Measurements from ENCODE around the gene NLRP13.

Gene NLRP13

GRCh38 chr19:55913643-55914268 lies 18.4 kb downstream of the NLRP13 start:
- Histone ChIP-seq H3K36me3 (ENCODE audit: control insufficient read depth in 1 of 2, insufficient read depth in 2 of 2, low read length in 2 of 2) (no peaks in the 10 kb centered on the region), H4K91ac (ENCODE audit: low read depth, low read length) (no peak overlapping the region), H3K4me2 (ENCODE audit: low read length) (no peak overlapping the region), H3K79me1 (ENCODE audit: low read length) (no peaks in the 10 kb centered on the region), H3K4ac (ENCODE audit: low read depth, low read length) (no peak overlapping the region), H3K14ac (ENCODE audit: low read length) (no peak overlapping the region), H2AFZ (ENCODE audit: insufficient read depth, low read length, poor library complexity) (no peak overlapping the region), H2BK5ac (ENCODE audit: low read depth, low read length, poor library complexity) (no peak overlapping the region), H3K9me3 (ENCODE audit: insufficient read depth, low read depth, low read length) (peaks cover 16% of the 10 kb centered on the region), H2BK12ac (ENCODE audit: low read length) (no peak overlapping the region), H3K23ac (ENCODE audit: low read length) (no peak overlapping the region), H2BK120ac (ENCODE audit: insufficient read depth, low read length, poor library complexity) (no peak overlapping the region), H3K18ac (ENCODE audit: low read length) (no peak overlapping the region), H3K9ac (ENCODE audit: low read length) (no peak overlapping the region), H4K8ac (ENCODE audit: low read depth, low read length) (no peak overlapping the region), H4K12ac (ENCODE audit: low read depth, low read length) (no peak overlapping the region), H3K4me1 (ENCODE audit: control insufficient read depth in 1 of 2, insufficient read depth in 2 of 2, low read length in 2 of 2) (no peaks in the 10 kb centered on the region), H3K4me3 (ENCODE audit: low read depth, low read length) (no peak overlapping the region), H3K79me2 (ENCODE audit: control insufficient read depth, insufficient read depth, low read length, poor library complexity) (no peaks in the 10 kb centered on the region), H3K27ac (ENCODE audit: low read depth, low read length) (no peak overlapping the region), H2AK5ac (ENCODE audit: low read length) (no peak overlapping the region), H3K27me3 (ENCODE audit: insufficient read depth, low read length) (no peaks in the 10 kb centered on the region)
- WGBS (ENCODE audit: extremely low coverage, insufficient coverage, insufficient read length) = no CpG with 5 or more reads among the region's 9 CpGs
- no peak for DNase-seq

GRCh38 chr19:55912916-55913315 lies 19.2 kb downstream of the NLRP13 start:
- H3K4me1 ChIP-seq (ENCODE audit: control insufficient read depth in 1 of 2, insufficient read depth in 2 of 2, low read length in 2 of 2) = no peaks in the 10 kb centered on the region
- H4K12ac ChIP-seq (ENCODE audit: low read depth, low read length) = no peak overlapping the region
- no peak overlapping the region for H3K18ac ChIP-seq (ENCODE audit: low read length)
- H2BK120ac ChIP-seq (ENCODE audit: insufficient read depth, low read length, poor library complexity) = no peak overlapping the region
- no CpG with 5 or more reads among the region's 7 CpGs for WGBS (ENCODE audit: extremely low coverage, insufficient coverage, insufficient read length)
- no peak overlapping the region for H2BK12ac ChIP-seq (ENCODE audit: low read length)
- no peaks in the 10 kb centered on the region for H3K79me2 ChIP-seq (ENCODE audit: control insufficient read depth, insufficient read depth, low read length, poor library complexity)
- H3K27me3 ChIP-seq (ENCODE audit: insufficient read depth, low read length) = no peaks in the 10 kb centered on the region
- no peak overlapping the region for H2AFZ ChIP-seq (ENCODE audit: insufficient read depth, low read length, poor library complexity)
- no peak overlapping the region for H3K23ac ChIP-seq (ENCODE audit: low read length)
- H3K9ac ChIP-seq (ENCODE audit: low read length) = no peak overlapping the region
- peaks cover 16% of the 10 kb centered on the region for H3K9me3 ChIP-seq (ENCODE audit: insufficient read depth, low read depth, low read length)
- H3K4me2 ChIP-seq (ENCODE audit: low read length) = no peak overlapping the region
- no peak overlapping the region for H2BK5ac ChIP-seq (ENCODE audit: low read depth, low read length, poor library complexity)
- no peaks in the 10 kb centered on the region for H3K36me3 ChIP-seq (ENCODE audit: control insufficient read depth in 1 of 2, insufficient read depth in 2 of 2, low read length in 2 of 2)
- H3K4me3 ChIP-seq (ENCODE audit: low read depth, low read length) = no peak overlapping the region
- DNase-seq = no peak
- no peak overlapping the region for H4K8ac ChIP-seq (ENCODE audit: low read depth, low read length)
- H3K79me1 ChIP-seq (ENCODE audit: low read length) = no peaks in the 10 kb centered on the region
- H2AK5ac ChIP-seq (ENCODE audit: low read length) = no peak overlapping the region
- no peak overlapping the region for H3K14ac ChIP-seq (ENCODE audit: low read length)
- no peak overlapping the region for H3K27ac ChIP-seq (ENCODE audit: low read depth, low read length)
- no peak overlapping the region for H4K91ac ChIP-seq (ENCODE audit: low read depth, low read length)
- H3K4ac ChIP-seq (ENCODE audit: low read depth, low read length) = no peak overlapping the region

DNA sequence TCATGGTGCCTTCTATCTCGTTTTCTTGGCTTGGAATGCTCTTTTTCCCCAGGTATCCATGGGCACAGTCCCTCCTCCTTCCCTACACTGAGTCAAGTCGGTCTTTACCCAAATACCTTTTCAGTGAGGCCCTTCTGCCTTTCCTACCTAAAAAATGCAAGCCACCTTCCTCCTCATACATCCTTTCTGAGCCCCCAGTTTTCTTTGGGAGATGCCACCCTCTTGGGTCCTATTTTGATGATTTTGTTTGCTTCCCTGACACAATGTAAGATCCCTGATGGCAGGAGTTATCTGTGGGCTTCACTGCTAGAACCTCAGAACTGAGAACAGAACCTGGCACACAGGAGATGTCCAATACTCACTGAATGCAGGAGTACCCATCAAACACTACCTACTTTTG lies 22.3 kb downstream of the NLRP13 start:
- Histone ChIP-seq H4K8ac (ENCODE audit: low read depth, low read length) (no peak overlapping the region), H3K27me3 (ENCODE audit: insufficient read depth, low read length) (no peaks in the 10 kb centered on the region), H3K14ac (ENCODE audit: low read length) (no peak overlapping the region), H3K18ac (ENCODE audit: low read length) (no peak overlapping the region), H2AK5ac (ENCODE audit: low read length) (no peak overlapping the region), H2BK12ac (ENCODE audit: low read length) (no peak overlapping the region), H3K79me1 (ENCODE audit: low read length) (no peaks in the 10 kb centered on the region), H2BK5ac (ENCODE audit: low read depth, low read length, poor library complexity) (no peak overlapping the region), H3K4ac (ENCODE audit: low read depth, low read length) (no peak overlapping the region), H4K12ac (ENCODE audit: low read depth, low read length) (no peak overlapping the region), H3K4me2 (ENCODE audit: low read length) (no peak overlapping the region), H3K27ac (ENCODE audit: low read depth, low read length) (no peak overlapping the region), H3K9ac (ENCODE audit: low read length) (no peak overlapping the region), H2BK120ac (ENCODE audit: insufficient read depth, low read length, poor library complexity) (no peak overlapping the region), H3K4me1 (ENCODE audit: control insufficient read depth in 1 of 2, insufficient read depth in 2 of 2, low read length in 2 of 2) (no peaks in the 10 kb centered on the region), H4K91ac (ENCODE audit: low read depth, low read length) (no peak overlapping the region), H3K79me2 (ENCODE audit: control insufficient read depth, insufficient read depth, low read length, poor library complexity) (no peaks in the 10 kb centered on the region), H3K9me3 (ENCODE audit: insufficient read depth, low read depth, low read length) (peaks cover 31% of the 10 kb centered on the region), H3K4me3 (ENCODE audit: low read depth, low read length) (no peak overlapping the region), H2AFZ (ENCODE audit: insufficient read depth, low read length, poor library complexity) (no peak overlapping the region), H3K23ac (ENCODE audit: low read length) (no peak overlapping the region), H3K36me3 (ENCODE audit: control insufficient read depth in 1 of 2, insufficient read depth in 2 of 2, low read length in 2 of 2) (no peaks in the 10 kb centered on the region)
- DNase-seq = no peak
- WGBS (ENCODE audit: extremely low coverage, insufficient coverage, insufficient read length) = no CpG with 5 or more reads among the region's 2 CpGs

GRCh38 chr19:55907746-55908145 lies 24.4 kb downstream of the NLRP13 start:
- no peaks in the 10 kb centered on the region for H3K36me3 ChIP-seq (ENCODE audit: control insufficient read depth in 1 of 2, insufficient read depth in 2 of 2, low read length in 2 of 2)
- H3K9ac ChIP-seq (ENCODE audit: low read length) = no peak overlapping the region
- no peaks in the 10 kb centered on the region for H3K79me2 ChIP-seq (ENCODE audit: control insufficient read depth, insufficient read depth, low read length, poor library complexity)
- H2BK5ac ChIP-seq (ENCODE audit: low read depth, low read length, poor library complexity) = no peak overlapping the region
- H3K4me3 ChIP-seq (ENCODE audit: low read depth, low read length) = peak overlapping the region; percentile 23
- no peak overlapping the region for H4K12ac ChIP-seq (ENCODE audit: low read depth, low read length)
- H3K27ac ChIP-seq (ENCODE audit: low read depth, low read length) = no peak overlapping the region
- H3K18ac ChIP-seq (ENCODE audit: low read length) = no peak overlapping the region
- H2BK120ac ChIP-seq (ENCODE audit: insufficient read depth, low read length, poor library complexity) = no peak overlapping the region
- H3K4ac ChIP-seq (ENCODE audit: low read depth, low read length) = no peak overlapping the region
- no peak overlapping the region for H3K23ac ChIP-seq (ENCODE audit: low read length)
- H3K14ac ChIP-seq (ENCODE audit: low read length) = no peak overlapping the region
- no CpG with 5 or more reads among the region's 3 CpGs for WGBS (ENCODE audit: extremely low coverage, insufficient coverage, insufficient read length)
- DNase-seq = no peak
- H3K4me2 ChIP-seq (ENCODE audit: low read length) = no peak overlapping the region
- H3K27me3 ChIP-seq (ENCODE audit: insufficient read depth, low read length) = no peaks in the 10 kb centered on the region
- H3K9me3 ChIP-seq (ENCODE audit: insufficient read depth, low read depth, low read length) = peaks cover 38% of the 10 kb centered on the region
- H2AK5ac ChIP-seq (ENCODE audit: low read length) = no peak overlapping the region
- no peak overlapping the region for H2BK12ac ChIP-seq (ENCODE audit: low read length)
- no peak overlapping the region for H4K8ac ChIP-seq (ENCODE audit: low read depth, low read length)
- H4K91ac ChIP-seq (ENCODE audit: low read depth, low read length) = no peak overlapping the region
- no peaks in the 10 kb centered on the region for H3K4me1 ChIP-seq (ENCODE audit: control insufficient read depth in 1 of 2, insufficient read depth in 2 of 2, low read length in 2 of 2)
- no peaks in the 10 kb centered on the region for H3K79me1 ChIP-seq (ENCODE audit: low read length)
- no peak overlapping the region for H2AFZ ChIP-seq (ENCODE audit: insufficient read depth, low read length, poor library complexity)
